Karpas-422 (cell line): Measurements from ENCODE around the gene FBXL13. TPM values are rescaled to one million over a fixed set of nuclear protein-coding genes. Genes with fewer than 3 reads are reported as not detected.
"Not testable (repeated sequence)": the region's sequence is repeated elsewhere in the genome, so short reads cannot be mapped to it uniquely, and the experiment has no call there.

Experiments
- DNase-seq: peaks from one replicate; pipeline ENCODE4 v3.0.0-alpha.2; 2015
- H2AFZ ChIP-seq: fragments of 200-600 bp; sonication (generic); 2 replicates; pipeline ENCODE4 v1.6.1; 2014; ENCODE audit warnings: antibody characterized with exemption, low read length, mixed read lengths
- H3K27ac ChIP-seq: fragments of 200-600 bp; sonication (generic); 2 replicates; pipeline ENCODE4 v1.5.1; 2014; ENCODE audit warnings: mild to moderate bottlenecking, low read length, moderate library complexity
- H3K27me3 ChIP-seq: fragments of 200-600 bp; sonication (generic); 2 replicates; pipeline ENCODE4 v1.6.1; 2014; ENCODE audit warnings: low read length, mixed read lengths
- H3K36me3 ChIP-seq: fragments of 200-600 bp; sonication (generic); 2 replicates; pipeline ENCODE4 v1.6.1; 2014; ENCODE audit warnings: low read length, mixed read lengths; ENCODE audit not compliant: insufficient read depth
- H3K4me1 ChIP-seq: fragments of 200-600 bp; sonication (generic); 2 replicates; pipeline ENCODE4 v1.6.1; 2014; ENCODE audit warnings: mild to moderate bottlenecking, low read length, mixed read lengths
- H3K4me2 ChIP-seq: fragments of 200-600 bp; sonication (generic); 2 replicates; pipeline ENCODE4 v1.6.1; 2014; ENCODE audit warnings: low read length, low read depth, mild to moderate bottlenecking; ENCODE audit not compliant: poor library complexity, severe bottlenecking
- H3K4me3 ChIP-seq: fragments of 200-600 bp; sonication (generic); 2 replicates; pipeline ENCODE4 v1.5.1; 2014; ENCODE audit warnings: mild to moderate bottlenecking, antibody characterized with exemption, low read length, mixed read lengths
- H3K79me2 ChIP-seq: fragments of 200-600 bp; sonication (generic); 2 replicates; pipeline ENCODE4 v1.6.1; 2014; ENCODE audit warnings: mild to moderate bottlenecking, low read length, mixed read lengths
- H3K9ac ChIP-seq: fragments of 200-600 bp; sonication (generic); 2 replicates; pipeline ENCODE4 v1.6.0; 2014; ENCODE audit warnings: low read length
- H3K9me2 ChIP-seq: fragments of 200-600 bp; sonication (generic), shearing (Covaris generic); replicated peaks from 2 replicates; pipeline ENCODE4 v1.6.0; 2014; ENCODE audit warnings: mild to moderate bottlenecking, low read length, moderate library complexity; ENCODE audit not compliant: insufficient read depth
- H3K9me3 ChIP-seq: fragments of 300-700, 200-600 bp; sonication (generic); 2 replicates; pipeline ENCODE4 v1.6.1; 2014; ENCODE audit warnings: low read length, mixed read lengths
- H4K20me1 ChIP-seq: fragments of 200-600 bp; sonication (generic); 2 replicates; pipeline ENCODE4 v1.6.1; 2014; ENCODE audit warnings: mild to moderate bottlenecking, antibody characterized with exemption, low read length, low read depth; ENCODE audit not compliant: insufficient read depth
- total RNA-seq: library from RNA; depleted of rRNA; stranded (reverse); fragments of >200 nt; shearing (Covaris generic); gene quantifications from 2 replicates; pipeline ENCODE4 v1.2.3, GENCODE V29; 2014; ENCODE audit warnings: low replicate concordance

The FBXL13 gene
- total RNA-seq, 1 experiment from 2014 or later = 4.2 TPM

- Histone ChIP-seq H3K9me3 (no peaks in the 10 kb centered on the region), H4K20me1 (no peaks in the 10 kb centered on the region), H3K27me3 (no peaks in the 10 kb centered on the region), H3K27ac (no peak overlapping the region), H3K79me2 (no peaks in the 10 kb centered on the region), H2AFZ (no peak overlapping the region), H3K4me1 (no peaks in the 10 kb centered on the region), H3K9ac (no peak overlapping the region), H3K9me2 (no peaks in the 10 kb centered on the region), H3K4me3 (no peak overlapping the region), H3K36me3 (no peaks in the 10 kb centered on the region), H3K4me2 (no peak overlapping the region)
- no peak for DNase-seq
Observed at GRCh38 chr7:103037476-103037822, 37.1 kb downstream of the FBXL13 start.

- H2AFZ ChIP-seq, H3K9me2 ChIP-seq, H3K9me3 ChIP-seq, H3K27ac ChIP-seq, H3K79me2 ChIP-seq, H3K36me3 ChIP-seq, H3K4me3 ChIP-seq, H3K4me1 ChIP-seq, H3K9ac ChIP-seq, H4K20me1 ChIP-seq, H3K27me3 ChIP-seq, H3K4me2 ChIP-seq, DNase-seq: not testable (repeated sequence)
Observed at GRCh38 chr7:103034318-103034717, 40.3 kb downstream of the FBXL13 start.

DNA sequence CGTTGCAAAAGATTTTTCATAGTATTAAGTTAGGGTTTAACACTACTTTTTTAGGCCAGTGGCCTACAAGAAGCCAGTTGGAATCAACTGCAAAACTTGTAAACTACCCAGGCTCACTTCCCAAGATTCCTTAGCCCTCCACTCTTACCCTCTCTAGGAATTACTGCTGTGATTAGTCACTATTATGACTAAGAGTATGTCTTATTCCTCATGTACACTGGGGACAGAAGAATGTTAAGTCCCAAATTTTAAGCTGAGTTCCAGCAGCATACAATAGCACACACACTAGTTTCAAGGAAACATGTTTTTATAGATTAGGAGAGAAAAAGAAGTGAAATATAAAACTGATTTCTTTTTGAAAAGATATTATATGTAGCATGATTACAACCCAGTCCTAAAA is 42.8 kb downstream of the FBXL13 start:
- Histone ChIP-seq H3K27ac (no peak overlapping the region), H3K79me2 (no peaks in the 10 kb centered on the region), H2AFZ (no peak overlapping the region)

GRCh38 chr7:103031024-103031423 is 43.6 kb downstream of the FBXL13 start:
- Histone ChIP-seq H3K36me3 (no peaks in the 10 kb centered on the region), H3K9ac (no peak overlapping the region), H3K9me3 (no peaks in the 10 kb centered on the region), H2AFZ (no peak overlapping the region), H3K4me3 (no peak overlapping the region), H3K27ac (no peak overlapping the region), H3K27me3 (no peaks in the 10 kb centered on the region), H3K4me2 (no peak overlapping the region), H3K9me2 (no peaks in the 10 kb centered on the region), H3K79me2 (no peaks in the 10 kb centered on the region), H4K20me1 (no peaks in the 10 kb centered on the region), H3K4me1 (no peaks in the 10 kb centered on the region)
- no peak for DNase-seq

More for the DNA sequence above, 42.8 kb downstream of the FBXL13 start:
- H3K4me2 ChIP-seq = no peak overlapping the region
- H3K9me3 ChIP-seq = no peaks in the 10 kb centered on the region
- no peaks in the 10 kb centered on the region for H3K9me2 ChIP-seq
- no peak overlapping the region for H3K9ac ChIP-seq
- H4K20me1 ChIP-seq = no peaks in the 10 kb centered on the region
- H3K36me3 ChIP-seq = no peaks in the 10 kb centered on the region
- no peak for DNase-seq
- no peaks in the 10 kb centered on the region for H3K27me3 ChIP-seq
- no peaks in the 10 kb centered on the region for H3K4me1 ChIP-seq
- H3K4me3 ChIP-seq = no peak overlapping the region

GRCh38 chr7:103025341-103025740 is 49.3 kb downstream of the FBXL13 start:
- no peak overlapping the region for H3K4me3 ChIP-seq
- no peaks in the 10 kb centered on the region for H3K79me2 ChIP-seq
- H3K4me2 ChIP-seq = peak overlapping the region; percentile 39
- H3K36me3 ChIP-seq = no peaks in the 10 kb centered on the region
- H3K9me3 ChIP-seq = no peaks in the 10 kb centered on the region
- no peak overlapping the region for H3K9ac ChIP-seq
- peaks cover 6% of the 10 kb centered on the region for H3K4me1 ChIP-seq
- no peak overlapping the region for H3K27ac ChIP-seq
- no peaks in the 10 kb centered on the region; the same call in 1 of the 2 replicates for H3K9me2 ChIP-seq
- peak; percentile 77 for DNase-seq
- H2AFZ ChIP-seq = peak overlapping the region; percentile 58; the same call in 1 of the 2 replicates
- H4K20me1 ChIP-seq = no peaks in the 10 kb centered on the region
- H3K27me3 ChIP-seq = no peaks in the 10 kb centered on the region

DNA sequence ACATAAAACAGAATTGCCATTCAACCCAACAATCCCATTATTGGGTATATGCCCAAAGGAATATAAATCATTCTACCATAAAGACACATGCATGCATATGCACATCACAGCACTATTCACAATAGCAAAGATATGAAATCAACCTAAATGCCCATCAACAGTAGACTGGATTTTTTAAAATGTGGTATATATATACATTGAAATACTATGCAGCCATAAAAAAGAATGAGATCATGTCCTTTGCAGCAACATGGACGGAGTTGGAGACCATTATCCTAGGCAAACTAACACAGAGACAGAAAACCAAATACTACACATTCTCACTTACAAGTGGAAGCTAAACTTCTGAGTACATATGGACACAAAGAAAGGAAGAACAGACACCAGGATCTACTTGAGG is 51.0 kb downstream of the FBXL13 start:
- H3K4me3 ChIP-seq, H2AFZ ChIP-seq, H3K27me3 ChIP-seq, H3K9ac ChIP-seq, H3K4me2 ChIP-seq, H3K27ac ChIP-seq, H3K36me3 ChIP-seq, DNase-seq, H3K4me1 ChIP-seq, H3K9me3 ChIP-seq, H4K20me1 ChIP-seq, H3K9me2 ChIP-seq, H3K79me2 ChIP-seq: not testable (repeated sequence)

DNA sequence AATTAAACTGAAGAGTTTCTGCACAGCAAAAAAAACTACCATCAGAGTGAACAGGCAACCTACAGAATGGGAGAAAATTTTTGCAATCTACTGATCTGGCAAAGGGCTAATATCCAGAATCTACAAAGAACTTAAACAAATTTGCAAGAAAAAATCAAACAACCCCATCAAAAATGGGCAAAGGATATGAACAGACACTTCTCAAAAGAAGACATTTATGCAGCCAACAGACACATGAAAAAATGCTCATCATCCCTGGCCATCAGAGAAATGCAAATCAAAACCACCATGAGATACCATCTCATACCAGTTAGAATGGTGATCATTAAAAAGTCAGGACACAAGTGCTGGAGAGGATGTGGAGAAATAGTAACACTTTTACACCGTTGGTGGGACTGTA is 53.1 kb downstream of the FBXL13 start:
- H3K9me2 ChIP-seq, H3K27me3 ChIP-seq, H3K9me3 ChIP-seq, H3K9ac ChIP-seq, H3K4me3 ChIP-seq, H3K4me1 ChIP-seq, H3K79me2 ChIP-seq, H3K36me3 ChIP-seq, H3K4me2 ChIP-seq, H4K20me1 ChIP-seq, H3K27ac ChIP-seq, DNase-seq, H2AFZ ChIP-seq: not testable (repeated sequence)

DNA sequence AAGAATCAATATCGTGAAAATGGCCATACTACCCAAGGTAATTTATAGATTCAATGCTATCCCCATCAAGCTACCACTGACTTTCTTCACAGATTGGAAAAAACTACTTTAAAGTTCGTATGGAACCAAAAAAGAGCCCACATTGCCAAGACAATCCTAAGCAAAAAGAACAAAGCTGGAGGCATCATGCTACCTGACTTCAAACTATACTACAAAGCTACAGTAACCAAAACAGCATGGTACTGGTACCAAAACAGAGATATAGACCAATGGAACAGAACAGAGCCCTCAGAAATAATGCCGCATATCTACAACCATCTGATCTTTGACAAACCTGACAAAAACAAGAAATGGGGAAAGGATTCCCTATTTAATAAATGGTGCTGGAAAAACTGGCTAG is 53.7 kb downstream of the FBXL13 start:
- not testable (repeated sequence) for H3K27ac ChIP-seq, H3K9me3 ChIP-seq, H3K4me1 ChIP-seq, H3K4me3 ChIP-seq, H3K9ac ChIP-seq, DNase-seq, H3K36me3 ChIP-seq, H3K79me2 ChIP-seq, H3K4me2 ChIP-seq, H4K20me1 ChIP-seq, H2AFZ ChIP-seq, H3K27me3 ChIP-seq, H3K9me2 ChIP-seq

DNA sequence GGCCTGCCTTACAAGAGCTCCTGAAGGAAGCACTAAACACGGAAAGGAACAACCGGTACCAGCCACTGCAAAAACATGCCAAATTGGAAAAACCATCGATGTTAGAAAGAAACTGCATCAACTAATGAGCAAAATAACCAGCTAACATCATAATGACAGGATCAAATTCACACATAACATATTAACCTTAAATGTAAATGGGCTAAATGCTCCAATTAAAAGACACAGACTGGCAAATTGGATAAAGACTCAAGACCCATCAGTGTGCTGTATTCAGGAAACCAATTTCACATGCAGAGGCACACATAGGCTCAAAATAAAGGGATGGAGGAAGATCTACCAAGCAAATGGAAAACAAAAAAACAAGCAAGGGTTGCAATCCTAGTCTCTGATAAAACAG is 56.3 kb downstream of the FBXL13 start:
- not testable (repeated sequence) for H3K79me2 ChIP-seq, H3K27ac ChIP-seq, DNase-seq, H3K4me3 ChIP-seq, H3K9me2 ChIP-seq, H3K4me2 ChIP-seq, H3K4me1 ChIP-seq, H3K9ac ChIP-seq, H4K20me1 ChIP-seq, H3K27me3 ChIP-seq, H3K9me3 ChIP-seq, H3K36me3 ChIP-seq, H2AFZ ChIP-seq
